CD14-positive monocyte (primary cell): Measurements from ENCODE around the gene KNDC1. TPM values are rescaled to one million over a fixed set of nuclear protein-coding genes. Genes with fewer than 3 reads are reported as not detected.

Experiments
- DNase-seq, 3 donors: peaks; one replicate each; pipeline ENCODE4 v3.0.0-alpha.2; 2011 to 2022
- H2AFZ ChIP-seq: 2 replicates; pipeline ENCODE4 v1.6.0; 2012; ENCODE audit warnings: mild to moderate bottlenecking, low read depth, low read length, inconsistent platforms; ENCODE audit not compliant: insufficient read depth, poor library complexity, severe bottlenecking
- H3K27ac ChIP-seq, 2 donors: 1 replicate in 1 of 2; 2 replicates in 1 of 2; pipeline ENCODE4 v1.5.1; 2012 to 2013; ENCODE audit warnings: low read length in 2 of 2, control low read depth in 1 of 2, inconsistent platforms in 1 of 2, low read depth in 1 of 2, mild to moderate bottlenecking in 1 of 2
- H3K27me3 ChIP-seq, 2 donors: one replicate each; pipeline versions ENCODE4 v1.6.0 to v1.6.1; 2011 to 2013; ENCODE audit warnings: low read length in 2 of 2; ENCODE audit not compliant: control insufficient read depth in 2 of 2, insufficient read depth in 2 of 2
- H3K36me3 ChIP-seq, 2 donors: replicated peaks in 1 of 2; 1 replicate in 1 of 2; 2 replicates in 1 of 2; pipeline versions ENCODE4 v1.5.1 to v1.6.1; 2012 to 2013; ENCODE audit warnings: low read length in 2 of 2, control low read depth in 1 of 2, inconsistent platforms in 1 of 2, mild to moderate bottlenecking in 1 of 2; ENCODE audit not compliant: insufficient read depth in 2 of 2, control insufficient read depth in 1 of 2
- H3K4me1 ChIP-seq, 2 donors: 1 replicate in 1 of 2; 2 replicates in 1 of 2; pipeline versions ENCODE4 v1.5.1 to v1.6.1; 2012 to 2013; ENCODE audit warnings: low read length in 2 of 2, control low read depth in 1 of 2, inconsistent platforms in 1 of 2, mild to moderate bottlenecking in 1 of 2, moderate library complexity in 1 of 2; ENCODE audit not compliant: insufficient read depth in 2 of 2, control insufficient read depth in 1 of 2
- H3K4me2 ChIP-seq: replicated peaks from 2 replicates; pipeline ENCODE3; 2012; ENCODE audit warnings: low read length, moderate library complexity, mild to moderate bottlenecking; ENCODE audit not compliant: poor library complexity, severe bottlenecking; ENCODE audit errors: extremely low read depth
- H3K4me3 ChIP-seq, 3 experiments: fragments of 200-600 bp in 1 of 3; sonication (generic) in 1 of 3; replicated peaks in 1 of 3; 1 replicate in 2 of 3; 2 replicates in 1 of 3; pipeline ENCODE4 v1.5.1; 2011 to 2013; ENCODE audit warnings: low read length in 3 of 3, mild to moderate bottlenecking in 3 of 3, control low read depth in 2 of 3, low read depth in 2 of 3, inconsistent platforms in 1 of 3, moderate library complexity in 1 of 3
- H3K79me2 ChIP-seq: 2 replicates; pipeline ENCODE4 v1.6.0; 2012; ENCODE audit warnings: mild to moderate bottlenecking, control low read depth, inconsistent platforms, low read length, moderate library complexity; ENCODE audit not compliant: insufficient read depth
- H3K9ac ChIP-seq: 2 replicates; pipeline ENCODE4 v1.6.0; 2017; ENCODE audit warnings: low read length, mild to moderate bottlenecking; ENCODE audit not compliant: insufficient read depth, poor library complexity, severe bottlenecking
- H3K9me3 ChIP-seq, 2 donors: replicated peaks in 1 of 2; 1 replicate in 1 of 2; 2 replicates in 1 of 2; pipeline versions ENCODE4 v1.5.1 to v1.6.1; 2012 to 2013; ENCODE audit warnings: low read length in 2 of 2, control low read depth in 1 of 2; ENCODE audit not compliant: control insufficient read depth in 1 of 2, insufficient read depth in 1 of 2
- H4K20me1 ChIP-seq: 2 replicates; pipeline ENCODE4 v1.6.0; 2012; ENCODE audit warnings: mild to moderate bottlenecking, low read length, control low read depth, moderate library complexity; ENCODE audit not compliant: insufficient read depth
- H3K27ac Mint-ChIP-seq, 7 donors: one replicate each; pipeline ENCODE4 v1.8.0; 2020; ENCODE audit warnings: mild to moderate bottlenecking in 7 of 7, mixed read lengths in 7 of 7, moderate library complexity in 6 of 7, inconsistent platforms in 2 of 7
- H3K27me3 Mint-ChIP-seq, 3 donors: one replicate each; pipeline ENCODE4 v1.8.0; 2021 to 2022; ENCODE audit warnings: low read depth in 3 of 3, mild to moderate bottlenecking in 3 of 3, mixed read lengths in 3 of 3, moderate library complexity in 3 of 3, inconsistent platforms in 1 of 3
- H3K36me3 Mint-ChIP-seq, 2 donors: one replicate each; pipeline ENCODE4 v1.8.0; 2020; ENCODE audit warnings: mixed read lengths in 2 of 2, inconsistent platforms in 1 of 2, mild to moderate bottlenecking in 1 of 2
- H3K4me1 Mint-ChIP-seq: one replicate; pipeline ENCODE4 v1.8.0; 2020; ENCODE audit warnings: mild to moderate bottlenecking, mixed read lengths
- H3K4me3 Mint-ChIP-seq, 2 donors: one replicate each; pipeline ENCODE4 v1.8.0; 2020; ENCODE audit warnings: mild to moderate bottlenecking in 2 of 2, mixed read lengths in 2 of 2, moderate library complexity in 1 of 2
- H3K9me3 Mint-ChIP-seq, 7 donors: one replicate each; pipeline ENCODE4 v1.8.0; 2020 to 2022; ENCODE audit warnings: mixed read lengths in 7 of 7, mild to moderate bottlenecking in 6 of 7, moderate library complexity in 6 of 7, inconsistent platforms in 2 of 7
- WGBS: methylation state at CpG from one replicate; pipeline ENCODE4 v1.1.5; 2013; ENCODE audit warnings: missing lambda C conversion rate; ENCODE audit not compliant: insufficient coverage; 5-methylcytosine and 5-hydroxymethylcytosine counted together
- intact Hi-C, 2 donors: fragments of 100-400 bp; cut with micrococcal nuclease; formaldehyde crosslinking; loops; one replicate each; pipeline versions ENCODE4 v1.15.0 to v1.15.1; 2023
- polyA plus RNA-seq, 3 donors: library from polyadenylated mRNA; depleted of rRNA in 1 of 3; unstranded in 2 of 3; stranded (reverse) in 1 of 3; fragments of 300-500 nt in 2 of 3; fragments of >200 nt in 1 of 3; fragmentation: Illumina TruSeq in 2 of 3; gene quantifications; 1 replicate in 2 of 3; 2 replicates in 1 of 3; pipeline ENCODE4 v1.2.3, GENCODE V29; 2012 to 2021
- TF ChIP-seq, protein P1 (sequence below): fragments of 200-600 bp; IDR thresholded peaks from one replicate; pipeline ENCODE4 v1.8.0; 2022; ENCODE audit warnings: antibody characterized with exemption, mild to moderate bottlenecking

Gene KNDC1
- polyA plus RNA-seq, 3 donors: 0.22 to 0.80 TPM; not detected in 1

DNA sequence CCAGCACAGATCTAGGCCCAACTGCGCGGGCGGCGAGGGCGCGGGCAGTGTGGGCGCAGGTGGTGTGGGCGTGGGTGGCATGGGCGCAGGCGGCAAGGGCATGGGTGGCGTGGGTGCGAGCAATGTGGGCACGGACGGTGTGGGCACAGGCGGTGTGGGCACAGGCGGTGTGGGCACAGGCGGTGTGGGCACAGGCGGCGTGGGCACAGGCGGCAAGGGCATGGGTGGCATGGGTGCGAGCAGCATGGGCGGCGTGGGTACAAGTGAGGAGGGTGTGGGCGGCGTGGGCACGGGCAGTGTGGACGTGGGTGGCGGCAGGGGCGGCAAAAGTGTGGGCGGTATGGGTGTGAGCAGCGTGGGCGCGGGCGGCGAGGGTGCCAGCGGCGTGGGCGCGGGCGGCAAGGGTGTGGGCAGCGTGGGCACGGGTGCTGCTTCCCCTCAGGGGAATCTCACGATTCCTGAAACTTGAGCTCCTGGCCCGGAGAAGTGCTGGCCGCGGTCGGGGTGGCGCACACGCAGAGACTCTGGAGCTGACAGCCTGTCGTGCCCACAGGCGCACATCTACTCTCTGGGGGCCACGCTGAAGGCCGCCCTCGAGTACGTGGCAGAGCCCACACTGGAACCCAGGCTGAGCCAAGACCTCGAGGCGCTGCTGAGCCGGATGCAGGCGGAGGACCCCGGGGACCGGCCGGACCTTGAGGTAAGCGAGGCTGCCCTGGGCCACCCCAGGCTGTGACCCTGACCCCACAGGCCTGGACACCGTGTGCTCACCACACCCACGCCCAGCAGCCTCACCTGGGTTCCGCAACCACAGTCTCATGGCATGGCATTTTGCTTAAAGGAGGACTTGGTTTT is 23.0 kb downstream of the KNDC1 start:
- H3K4me1 Mint-ChIP-seq: no peaks in the 10 kb centered on the region
- H2AFZ ChIP-seq: no peak overlapping the region

DNA sequence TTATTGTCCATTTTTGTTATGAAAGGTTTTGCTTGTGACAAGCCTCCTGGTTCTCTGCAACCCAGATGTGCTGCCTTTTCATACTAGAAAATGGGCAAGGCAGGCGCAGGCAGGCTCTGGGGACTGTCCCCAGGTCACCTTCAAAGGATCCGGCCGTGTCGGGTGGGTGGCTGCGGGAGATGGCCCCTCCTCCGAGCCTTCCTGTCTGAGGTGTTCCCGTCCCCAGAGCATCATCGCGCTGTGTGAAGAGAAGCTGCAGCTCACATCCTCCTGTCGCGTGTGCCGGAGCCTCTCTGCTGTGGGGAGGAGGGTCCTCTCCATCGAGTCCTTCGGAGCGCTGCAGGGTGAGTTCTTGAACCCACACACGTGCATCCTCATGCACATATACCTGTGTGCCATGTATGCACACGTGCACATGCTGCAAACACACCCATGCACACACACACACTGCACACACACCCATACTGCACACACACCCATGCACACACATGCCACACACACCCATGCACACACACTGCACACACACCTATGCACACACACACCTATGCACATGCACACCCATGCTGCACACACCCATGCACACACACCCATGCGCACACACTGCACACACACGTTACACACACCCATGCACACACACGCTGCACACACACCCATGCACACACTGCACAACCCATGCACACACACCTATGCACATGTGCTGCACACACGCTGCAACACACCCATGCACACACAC is 23.8 kb downstream of the KNDC1 start:
- no peak overlapping the region for H2AFZ ChIP-seq
- TF ChIP-seq, protein P1, sequence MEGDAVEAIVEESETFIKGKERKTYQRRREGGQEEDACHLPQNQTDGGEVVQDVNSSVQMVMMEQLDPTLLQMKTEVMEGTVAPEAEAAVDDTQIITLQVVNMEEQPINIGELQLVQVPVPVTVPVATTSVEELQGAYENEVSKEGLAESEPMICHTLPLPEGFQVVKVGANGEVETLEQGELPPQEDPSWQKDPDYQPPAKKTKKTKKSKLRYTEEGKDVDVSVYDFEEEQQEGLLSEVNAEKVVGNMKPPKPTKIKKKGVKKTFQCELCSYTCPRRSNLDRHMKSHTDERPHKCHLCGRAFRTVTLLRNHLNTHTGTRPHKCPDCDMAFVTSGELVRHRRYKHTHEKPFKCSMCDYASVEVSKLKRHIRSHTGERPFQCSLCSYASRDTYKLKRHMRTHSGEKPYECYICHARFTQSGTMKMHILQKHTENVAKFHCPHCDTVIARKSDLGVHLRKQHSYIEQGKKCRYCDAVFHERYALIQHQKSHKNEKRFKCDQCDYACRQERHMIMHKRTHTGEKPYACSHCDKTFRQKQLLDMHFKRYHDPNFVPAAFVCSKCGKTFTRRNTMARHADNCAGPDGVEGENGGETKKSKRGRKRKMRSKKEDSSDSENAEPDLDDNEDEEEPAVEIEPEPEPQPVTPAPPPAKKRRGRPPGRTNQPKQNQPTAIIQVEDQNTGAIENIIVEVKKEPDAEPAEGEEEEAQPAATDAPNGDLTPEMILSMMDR: no peak
- H3K4me2 ChIP-seq: no peak overlapping the region
- no peak overlapping the region for H3K27ac ChIP-seq
- Mint-ChIP-seq H3K36me3 (no peaks in the 10 kb centered on the region), H3K27ac (no peak overlapping the region), H3K27me3 (peaks cover 0 to 8% (median 4%) of the 10 kb centered on the region in 3 donors), H3K4me3 (no peak overlapping the region), H3K4me1 (no peaks in the 10 kb centered on the region), H3K9me3 (peaks cover 0 to 12% (median 4%) of the 10 kb centered on the region in 7 donors)
- no peak overlapping the region for H3K4me3 ChIP-seq
- no peaks in the 10 kb centered on the region for H4K20me1 ChIP-seq
- no peaks in the 10 kb centered on the region for H3K79me2 ChIP-seq
- H3K36me3 ChIP-seq: no peaks in the 10 kb centered on the region
- H3K27me3 ChIP-seq: no peaks in the 10 kb centered on the region
- DNase-seq: no peak
- WGBS: 91% methylated on average over 15 of the region's 21 CpGs
- H3K9ac ChIP-seq: no peak overlapping the region
- H3K9me3 ChIP-seq: peaks cover 0 to 9% of the 10 kb centered on the region in 2 donors
- intact Hi-C loops: no loop called here
- no peaks in the 10 kb centered on the region for H3K4me1 ChIP-seq

More for the DNA sequence above, 23.0 kb downstream of the KNDC1 start:
- Mint-ChIP-seq H3K4me3 (no peak overlapping the region), H3K9me3 (peaks cover 0 to 15% (median 6%) of the 10 kb centered on the region in 7 donors), H3K36me3 (no peaks in the 10 kb centered on the region), H3K27me3 (peaks cover 0 to 8% (median 4%) of the 10 kb centered on the region in 3 donors), H3K27ac (no peak overlapping the region)
- 94% methylated on average over 65 of the region's 66 CpGs for WGBS
- no peaks in the 10 kb centered on the region for H3K36me3 ChIP-seq
- H3K9ac ChIP-seq: no peak overlapping the region
- peaks cover 3 to 16% of the 10 kb centered on the region in 2 donors for H3K9me3 ChIP-seq
- intact Hi-C loops: no loop called here
- no peaks in the 10 kb centered on the region for H3K79me2 ChIP-seq
- no peaks in the 10 kb centered on the region for H4K20me1 ChIP-seq
- no peak overlapping the region for H3K4me3 ChIP-seq
- TF ChIP-seq, protein P1: no peak
- no peak overlapping the region for H3K27ac ChIP-seq
- no peaks in the 10 kb centered on the region for H3K4me1 ChIP-seq
- no peak for DNase-seq
- H3K27me3 ChIP-seq: no peaks in the 10 kb centered on the region
- no peak overlapping the region for H3K4me2 ChIP-seq
